ENCODE results near the gene PRRC1.

GRCh38 chr5:127590156-127590722 lies 72.8 kb downstream of the PRRC1 start:
- TF ChIP-seq RELA (CRISPR knock-in tag; IDR thresholded peaks at IDR 0.05; ENCODE audit: borderline replicate concordance) (no peak), CTCF (IDR thresholded peaks at IDR 0.05) (no peak), GABPB1 (CRISPR knock-in tag; IDR thresholded peaks at IDR 0.05) (no peak), SP1 (CRISPR knock-in tag; conservative IDR thresholded peaks at IDR 0.05) (no peak), FOXK1 (CRISPR knock-in tag; IDR thresholded peaks at IDR 0.05) (no peak), FOXJ3 (CRISPR knock-in tag; IDR thresholded peaks at IDR 0.05; ENCODE audit: borderline replicate concordance) (no peak), IRF2 (CRISPR knock-in tag; IDR thresholded peaks at IDR 0.05; ENCODE audit: borderline replicate concordance, low read depth) (no peak), ZNF396 (CRISPR knock-in tag; IDR thresholded peaks at IDR 0.05; ENCODE audit: borderline replicate concordance) (no peak), TP53 (CRISPR knock-in tag; IDR thresholded peaks at IDR 0.05) (no peak), PRRX2 (CRISPR knock-in tag; IDR thresholded peaks at IDR 0.05) (no peak)
